ENCODE data around the gene ITCH. TPM values are rescaled to one million over a fixed set of nuclear protein-coding genes. Genes with fewer than 3 reads are reported as not detected.
A peak's percentile ranks its signal among the peaks of the same experiment; 100 is the strongest.
"Not testable (repeated sequence)": the region's sequence is repeated elsewhere in the genome, so short reads cannot be mapped to it uniquely, and the experiment has no call there.

ITCH gene
- total RNA-seq, 2 donors from 2014 or later = 22.4 to 24.4 TPM

GRCh38 chr20:34365765-34366213 is 2.7 kb downstream of the ITCH start:
- H3K27me3 ChIP-seq = no peaks in the 10 kb centered on the region
- WGBS, 2 donors = 45 to 72% methylated on average over 3 of the region's 3 CpGs
- H3K4me3 ChIP-seq = no peak overlapping the region
- H3K9me3 ChIP-seq = no peaks in the 10 kb centered on the region
- DNase-seq (peak in 1 of 4 donors; percentile 7), ATAC-seq (no peak)
- TF ChIP-seq, protein P1, sequence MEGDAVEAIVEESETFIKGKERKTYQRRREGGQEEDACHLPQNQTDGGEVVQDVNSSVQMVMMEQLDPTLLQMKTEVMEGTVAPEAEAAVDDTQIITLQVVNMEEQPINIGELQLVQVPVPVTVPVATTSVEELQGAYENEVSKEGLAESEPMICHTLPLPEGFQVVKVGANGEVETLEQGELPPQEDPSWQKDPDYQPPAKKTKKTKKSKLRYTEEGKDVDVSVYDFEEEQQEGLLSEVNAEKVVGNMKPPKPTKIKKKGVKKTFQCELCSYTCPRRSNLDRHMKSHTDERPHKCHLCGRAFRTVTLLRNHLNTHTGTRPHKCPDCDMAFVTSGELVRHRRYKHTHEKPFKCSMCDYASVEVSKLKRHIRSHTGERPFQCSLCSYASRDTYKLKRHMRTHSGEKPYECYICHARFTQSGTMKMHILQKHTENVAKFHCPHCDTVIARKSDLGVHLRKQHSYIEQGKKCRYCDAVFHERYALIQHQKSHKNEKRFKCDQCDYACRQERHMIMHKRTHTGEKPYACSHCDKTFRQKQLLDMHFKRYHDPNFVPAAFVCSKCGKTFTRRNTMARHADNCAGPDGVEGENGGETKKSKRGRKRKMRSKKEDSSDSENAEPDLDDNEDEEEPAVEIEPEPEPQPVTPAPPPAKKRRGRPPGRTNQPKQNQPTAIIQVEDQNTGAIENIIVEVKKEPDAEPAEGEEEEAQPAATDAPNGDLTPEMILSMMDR (IDR thresholded peaks at IDR 0.05) = no peak
- no peak for TF ChIP-seq POLR2A (IDR thresholded peaks at IDR 0.05)
- intact Hi-C loops (cut with DNase I) = no loop called here
- peaks cover 50% of the 10 kb centered on the region for H3K4me1 ChIP-seq
- peak overlapping the region in 1 of 4 donors; percentile 12 for H3K27ac ChIP-seq
- peaks cover 0 to 13% of the 10 kb centered on the region in 2 donors for H3K36me3 ChIP-seq (replicated peaks in 1 of 2; ENCODE audit: insufficient read depth in 1 of 2, low read depth in 2 of 2)

DNA sequence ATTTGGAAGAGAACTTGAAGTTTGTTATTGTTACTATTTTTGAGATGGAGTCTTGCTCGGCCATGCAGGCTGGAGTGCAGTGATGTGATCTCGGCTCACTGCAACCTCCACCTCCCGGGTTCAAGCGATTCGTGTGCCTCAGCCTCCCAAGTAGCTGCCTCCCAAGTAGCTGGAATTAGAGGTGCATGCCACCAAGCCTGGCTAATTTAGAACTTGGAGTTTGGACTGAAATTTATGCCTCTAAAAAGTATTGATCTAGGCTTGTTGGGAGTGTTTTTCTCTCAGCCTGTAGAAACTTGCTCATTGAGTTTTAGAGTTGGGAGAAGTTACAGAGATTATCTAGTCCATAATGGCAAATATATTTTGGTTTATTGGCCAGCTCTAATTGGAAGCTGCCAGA is 4.1 kb downstream of the ITCH start:
- no peak for DNase-seq
- Histone ChIP-seq H3K27me3 (no peaks in the 10 kb centered on the region), H3K4me3 (no peak overlapping the region), H3K36me3 (replicated peaks in 1 of 2; ENCODE audit: insufficient read depth in 1 of 2, low read depth in 2 of 2) (peaks cover 0 to 14% of the 10 kb centered on the region in 2 donors), H3K9me3 (no peaks in the 10 kb centered on the region), H3K4me1 (peaks cover 50% of the 10 kb centered on the region), H3K27ac (no peak overlapping the region)
- TF ChIP-seq POLR2A (IDR thresholded peaks at IDR 0.05) = no peak
- TF ChIP-seq, protein P1 (IDR thresholded peaks at IDR 0.05) = no peak
- ATAC-seq = no peak
- intact Hi-C loops (cut with DNase I) = no loop called here
- 73 to 82% methylated on average over 5 of the region's 5 CpGs for WGBS, 2 donors

- intact Hi-C loops (cut with DNase I) = not testable (repeated sequence)
- peaks cover 45% of the 10 kb centered on the region for H3K4me1 ChIP-seq
Observed at GRCh38 chr20:34367911-34368310, 4.8 kb downstream of the ITCH start.

DNA sequence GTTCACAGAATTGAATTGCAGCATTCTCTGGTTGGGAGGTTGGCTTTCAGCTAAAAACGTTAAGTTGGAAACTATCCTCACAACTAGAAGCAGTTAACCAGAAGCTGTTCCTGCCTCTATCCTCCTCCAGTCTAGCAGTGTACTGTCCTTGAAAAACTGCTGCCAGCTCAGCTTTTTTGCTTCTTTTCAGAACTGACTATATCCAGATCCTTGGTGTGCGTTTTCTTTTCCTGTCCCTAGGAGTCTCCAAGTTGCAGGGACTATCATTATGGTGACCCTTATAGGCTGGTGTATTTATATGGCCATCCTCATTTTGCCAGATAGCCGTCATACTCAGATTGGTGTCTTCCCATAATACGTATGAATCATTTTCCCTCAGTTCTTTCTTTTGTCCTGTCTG is 5.5 kb downstream of the ITCH start:
- peaks cover 0 to 14% of the 10 kb centered on the region in 2 donors for H3K36me3 ChIP-seq (replicated peaks in 1 of 2; ENCODE audit: insufficient read depth in 1 of 2, low read depth in 2 of 2)
- DNase-seq = no peak

More at GRCh38 chr20:34367911-34368310, 4.8 kb downstream of the ITCH start:
- DNase-seq, H3K27me3 ChIP-seq, ATAC-seq, H3K27ac ChIP-seq, H3K9me3 ChIP-seq, H3K4me3 ChIP-seq: not testable (repeated sequence)
- 82 to 87% methylated on average over 9 of the region's 9 CpGs for WGBS, 2 donors
- peaks cover 0 to 14% of the 10 kb centered on the region in 2 donors for H3K36me3 ChIP-seq (replicated peaks in 1 of 2; ENCODE audit: insufficient read depth in 1 of 2, low read depth in 2 of 2)

DNA sequence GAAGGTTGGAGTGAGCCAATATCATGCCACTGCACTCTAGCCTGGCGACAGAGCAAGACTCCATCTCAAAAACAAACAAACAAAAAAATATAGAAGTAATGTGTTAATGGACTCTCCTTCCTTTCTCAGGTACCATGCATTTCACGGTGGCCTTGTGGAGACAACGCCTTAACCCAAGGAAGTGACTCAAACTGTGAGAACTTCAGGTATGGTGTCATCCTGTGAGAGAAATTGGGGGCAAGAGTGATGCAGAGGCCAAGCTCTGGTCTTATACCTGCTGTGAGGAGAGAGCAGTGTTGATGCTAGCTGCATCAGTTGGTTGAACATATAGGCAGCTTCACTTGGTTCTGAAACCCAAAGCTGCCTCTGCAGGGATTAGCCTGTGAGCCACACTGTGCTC is 6.2 kb downstream of the ITCH start:
- 62 to 77% methylated on average over 3 of the region's 3 CpGs for WGBS, 2 donors
- peaks cover 42% of the 10 kb centered on the region for H3K4me1 ChIP-seq
- no peak overlapping the region for H3K4me3 ChIP-seq
- peaks cover 0 to 14% of the 10 kb centered on the region in 2 donors for H3K36me3 ChIP-seq (replicated peaks in 1 of 2; ENCODE audit: insufficient read depth in 1 of 2, low read depth in 2 of 2)
- no peak for ATAC-seq
- H3K27ac ChIP-seq = no peak overlapping the region
- DNase-seq = no peak
- no peaks in the 10 kb centered on the region for H3K9me3 ChIP-seq
- TF ChIP-seq POLR2A (IDR thresholded peaks at IDR 0.05) = no peak
- TF ChIP-seq, protein P1 (IDR thresholded peaks at IDR 0.05) = no peak
- no peaks in the 10 kb centered on the region for H3K27me3 ChIP-seq
- intact Hi-C loops (cut with DNase I) = no loop called here

More for the DNA sequence above, 5.5 kb downstream of the ITCH start:
- TF ChIP-seq, protein P1 (IDR thresholded peaks at IDR 0.05) = no peak
- no peak overlapping the region for H3K4me3 ChIP-seq
- no peaks in the 10 kb centered on the region for H3K9me3 ChIP-seq
- no peak for ATAC-seq
- H3K27ac ChIP-seq = peak overlapping the region in 1 of 4 donors; percentile 33
- WGBS, 2 donors = 55 to 64% methylated on average over 4 of the region's 4 CpGs
- peaks cover 45% of the 10 kb centered on the region for H3K4me1 ChIP-seq
- intact Hi-C loops (cut with DNase I) = no loop called here
- H3K27me3 ChIP-seq = no peaks in the 10 kb centered on the region

All from body of pancreas (tissue), 4 donors.